Kidney tubule cell (primary cell): ENCODE data around the gene FOXL3.
A peak's percentile ranks its signal among the peaks of the same experiment; 100 is the strongest.

Experiments
- DNase-seq: peaks from one replicate; pipeline ENCODE4 v3.0.0-alpha.2; 2018; ENCODE audit warnings: low spot score

The FOXL3 gene

DNA sequence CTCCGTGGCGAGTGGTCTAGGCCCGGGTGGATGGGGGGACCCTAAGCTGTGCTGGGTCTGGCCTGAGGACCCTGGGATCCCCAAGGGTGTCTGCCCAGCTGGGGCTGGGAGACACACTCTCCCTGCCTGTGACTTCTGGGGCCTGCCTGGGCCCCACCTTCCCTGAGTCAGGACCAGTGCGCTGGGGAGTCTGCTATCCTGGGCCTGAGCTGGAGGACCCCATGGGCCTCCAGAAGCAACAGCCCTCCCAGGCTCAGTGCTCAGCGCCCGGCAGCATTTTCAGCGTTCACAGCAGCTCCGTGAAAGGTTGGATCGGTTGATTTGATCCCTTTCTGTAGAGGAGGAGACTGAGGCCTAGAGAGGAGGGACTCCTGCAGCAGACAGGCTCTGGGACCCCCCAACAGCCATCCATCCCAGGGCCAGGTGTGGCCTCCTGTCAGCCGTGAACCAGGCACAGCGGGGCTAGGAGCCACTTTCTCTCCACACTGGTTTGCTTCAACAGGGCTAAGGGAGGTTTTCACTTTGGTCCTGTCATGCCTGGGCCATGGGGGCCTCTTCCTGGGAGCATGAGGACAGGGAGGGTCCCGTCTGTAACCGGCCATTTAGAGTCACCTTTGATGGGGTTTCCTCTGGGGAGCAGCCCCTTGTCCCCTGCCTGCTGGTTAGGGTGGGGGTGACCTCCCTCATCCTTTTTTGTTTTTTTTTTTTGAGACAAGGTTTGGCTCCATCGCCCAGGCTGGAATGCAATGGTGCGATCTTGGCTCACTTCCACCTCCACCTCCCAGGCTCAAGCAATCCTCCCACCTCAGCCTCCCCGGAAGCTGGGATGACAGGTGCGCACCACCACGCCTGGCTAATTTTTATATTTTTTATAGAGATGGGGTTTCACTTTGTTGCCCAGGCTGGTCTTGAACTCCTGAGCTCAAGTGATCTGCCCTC, 12.4 kb downstream of the FOXL3 start:
- no peak for DNase-seq

DNA sequence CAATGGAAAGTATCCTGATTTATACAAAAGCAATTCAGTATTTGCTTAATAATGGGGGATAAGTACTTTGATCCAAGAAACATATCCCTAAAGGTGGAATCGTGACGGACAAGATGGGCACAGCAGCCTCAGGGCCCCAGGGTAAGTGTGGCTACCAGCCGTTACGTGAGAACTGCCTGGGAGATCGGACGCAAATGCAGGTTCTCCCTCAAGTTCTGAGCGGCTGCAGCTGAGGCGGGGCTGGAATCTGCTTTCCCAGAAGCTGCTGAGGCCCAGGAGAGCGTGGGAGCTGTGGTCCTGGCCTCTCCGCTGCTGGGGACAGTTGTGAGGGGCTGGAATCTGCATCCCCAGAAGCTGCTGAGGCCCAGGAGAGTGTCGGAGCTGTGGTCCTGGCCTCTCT, 13.5 kb downstream of the FOXL3 start:
- DNase-seq = no peak

DNA sequence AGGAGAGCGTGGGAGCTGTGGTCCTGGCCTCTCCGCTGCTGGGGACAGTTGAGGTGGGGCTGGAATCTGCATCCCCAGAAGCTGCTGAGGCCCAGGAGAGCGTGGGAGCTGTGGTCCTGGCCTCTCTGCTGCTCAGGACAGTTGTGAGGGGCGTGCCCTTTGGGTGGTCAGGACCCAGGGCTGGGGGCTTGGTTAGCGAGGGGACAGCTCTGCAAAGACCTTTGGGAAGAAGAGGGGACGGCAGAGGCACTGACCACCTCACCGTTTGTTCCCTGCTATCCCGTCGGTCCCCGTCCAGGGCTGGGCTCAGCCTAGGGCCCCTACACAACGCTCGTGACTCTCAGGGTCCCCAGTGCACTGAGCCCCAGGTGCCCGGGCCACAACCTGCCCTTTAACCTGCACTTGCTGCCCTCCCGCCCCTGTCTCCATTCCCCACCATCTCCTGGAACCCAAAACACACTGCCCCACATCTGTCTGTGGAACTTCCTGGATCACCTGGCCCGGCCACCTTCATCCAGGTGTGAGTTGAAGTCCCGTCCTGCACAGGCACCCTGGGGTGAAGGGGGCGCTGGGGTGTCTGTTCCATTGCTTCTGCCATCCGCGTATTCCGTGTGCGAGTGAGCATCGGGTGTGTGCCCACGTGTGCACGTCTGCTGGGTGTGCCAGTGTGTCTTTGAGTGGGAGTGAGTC, 14.1 kb downstream of the FOXL3 start:
- DNase-seq = no peak

DNA sequence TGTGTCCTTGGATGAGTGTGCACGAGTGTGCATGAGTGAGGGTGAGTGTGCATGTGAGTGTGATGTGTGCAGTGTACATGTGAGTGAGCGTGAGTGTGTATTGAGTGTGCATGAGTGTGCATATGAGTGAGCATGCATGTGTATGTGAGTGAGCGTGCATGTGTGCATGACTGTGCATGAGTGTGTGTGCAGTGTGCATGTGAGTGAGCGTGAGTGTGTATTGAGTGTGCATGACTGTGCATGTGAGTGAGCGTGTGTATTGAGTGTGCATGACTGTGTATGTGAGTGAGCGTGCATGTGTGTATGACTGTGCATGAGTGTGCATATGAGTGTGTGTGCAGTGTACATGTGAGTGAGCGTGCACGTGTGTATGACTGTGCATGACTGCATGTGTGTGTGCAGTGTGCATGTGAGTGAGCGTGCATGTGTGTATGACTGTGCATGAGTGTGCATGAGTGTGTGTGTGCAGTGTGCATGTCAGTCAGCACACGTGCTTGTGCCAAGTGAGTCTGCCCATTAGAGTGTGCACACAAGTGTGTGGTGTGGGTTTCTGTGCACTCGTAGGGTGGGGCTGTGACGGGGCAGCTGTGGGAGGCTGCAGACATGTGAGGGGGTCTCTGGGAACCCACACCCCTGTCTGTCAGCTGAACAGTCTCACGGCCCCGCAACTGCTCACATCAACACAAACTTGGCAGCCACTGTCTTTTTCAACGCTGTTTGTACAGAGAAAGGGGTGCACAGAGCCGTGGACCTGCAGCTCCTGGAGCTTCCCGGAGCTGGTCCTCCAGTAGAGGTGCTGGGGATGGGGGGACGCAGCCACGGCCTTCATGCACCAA, 14.8 kb downstream of the FOXL3 start:
- DNase-seq = no peak

DNA sequence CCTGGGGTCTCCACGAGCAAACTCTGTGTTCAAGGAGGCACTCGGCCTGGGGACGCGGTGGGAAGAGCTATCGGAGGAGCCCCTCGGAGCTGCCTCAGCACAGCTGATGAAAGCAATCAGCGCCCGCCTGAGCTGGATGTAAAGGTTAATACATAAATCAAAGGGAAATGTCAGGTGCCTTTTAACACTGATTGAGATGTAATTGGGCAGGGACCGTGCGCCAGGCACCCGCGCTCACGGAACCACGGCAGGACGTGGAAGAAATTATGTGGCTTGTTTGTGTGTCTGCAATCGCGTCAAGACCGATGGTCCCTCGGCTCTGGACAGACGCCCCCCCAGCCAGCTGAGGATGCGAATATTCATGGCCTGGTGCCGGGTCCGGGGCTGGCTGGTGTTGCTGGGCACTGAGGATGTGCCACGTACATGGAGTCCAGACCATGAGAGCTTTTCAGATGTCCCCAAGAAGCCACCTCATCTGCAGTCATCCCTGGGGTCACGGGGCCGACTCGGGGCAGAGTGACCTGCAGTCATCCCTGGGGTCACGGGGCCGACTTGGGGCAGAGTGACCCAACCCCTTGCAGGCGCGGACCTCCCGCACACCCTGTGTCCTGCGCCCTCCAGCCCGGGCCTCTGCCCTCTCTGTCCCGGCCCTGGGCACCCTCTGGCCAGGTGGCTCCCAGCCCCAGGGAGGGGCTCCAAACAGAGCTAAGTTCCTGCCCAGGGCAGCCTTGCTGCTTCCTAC, 15.6 kb downstream of the FOXL3 start:
- no peak for DNase-seq

DNA sequence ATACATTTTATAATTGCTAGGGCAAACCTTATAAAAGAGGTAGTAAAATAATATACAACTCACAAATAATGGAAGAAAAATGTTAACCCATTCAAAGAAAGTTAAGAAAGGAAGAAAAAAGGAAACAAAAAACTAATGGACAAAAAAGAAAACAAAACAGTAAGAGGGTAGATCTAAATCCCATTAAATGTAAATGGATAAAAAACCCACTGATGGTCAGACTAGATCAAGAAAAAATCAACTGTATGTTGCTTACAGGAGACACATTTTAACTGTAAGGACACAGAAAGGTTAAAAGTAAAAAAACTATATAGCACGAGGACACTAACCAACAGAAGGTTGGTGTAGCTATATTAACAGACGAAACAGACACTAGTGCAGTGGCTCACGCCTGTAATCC, 18.0 kb downstream of the FOXL3 start:
- no peak for DNase-seq

DNA sequence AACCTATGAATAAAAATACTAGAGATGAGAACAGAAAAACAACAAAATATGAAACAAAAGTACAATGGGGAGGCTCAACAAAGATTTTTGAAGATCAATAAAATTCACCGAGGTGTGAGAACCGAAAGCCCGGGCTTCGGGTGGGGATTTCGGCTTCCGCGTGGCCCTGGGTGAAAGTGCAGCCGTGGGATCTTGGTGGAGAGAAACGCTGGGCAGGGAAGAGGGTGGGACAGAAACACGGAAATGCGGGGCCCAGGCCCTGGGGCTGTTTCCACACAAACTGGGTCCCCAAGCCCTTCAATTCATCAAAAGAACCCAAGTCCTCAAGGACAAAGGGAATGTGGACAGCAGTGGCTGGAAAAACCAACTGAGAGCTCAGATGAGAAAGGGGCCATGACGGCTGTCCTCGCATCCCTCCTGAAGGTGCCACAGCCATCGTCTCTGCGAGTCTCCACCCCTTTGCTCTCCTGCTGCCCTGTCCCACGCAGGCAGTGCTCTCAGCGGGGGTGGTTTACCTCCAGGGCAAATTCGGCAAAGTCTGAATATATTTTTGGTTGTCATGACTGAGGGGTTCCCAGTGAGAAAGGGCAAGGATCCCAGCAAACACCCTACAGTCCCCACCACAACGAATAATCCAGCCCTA, 19.7 kb downstream of the FOXL3 start:
- DNase-seq = no peak

DNA sequence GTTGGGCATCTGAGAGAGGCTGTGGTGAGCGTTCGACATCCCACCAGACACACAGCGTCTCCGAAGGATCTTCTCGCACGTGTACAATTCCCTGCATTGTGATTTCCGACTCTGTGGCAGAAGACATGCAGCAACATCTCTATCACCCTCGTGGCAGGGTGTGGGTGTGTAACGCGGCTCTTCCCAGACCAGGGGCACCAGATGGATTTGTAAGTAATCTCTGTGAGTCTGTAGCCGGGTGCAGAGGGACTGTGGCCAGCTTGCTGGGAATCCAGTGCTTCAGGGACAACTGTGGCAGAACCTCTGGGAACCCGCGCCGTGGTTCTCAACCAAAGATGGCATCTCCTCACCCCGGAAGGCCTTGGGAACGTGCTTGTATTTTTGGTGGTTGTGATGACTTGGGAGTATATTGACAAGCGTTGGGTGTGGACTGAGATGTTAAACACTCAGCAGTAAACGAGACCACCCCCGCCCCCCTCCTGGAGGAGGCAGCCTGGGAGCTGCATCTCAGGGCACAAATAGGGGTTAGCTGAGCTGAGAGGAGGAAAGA, 21.2 kb downstream of the FOXL3 start:
- DNase-seq = no peak

DNA sequence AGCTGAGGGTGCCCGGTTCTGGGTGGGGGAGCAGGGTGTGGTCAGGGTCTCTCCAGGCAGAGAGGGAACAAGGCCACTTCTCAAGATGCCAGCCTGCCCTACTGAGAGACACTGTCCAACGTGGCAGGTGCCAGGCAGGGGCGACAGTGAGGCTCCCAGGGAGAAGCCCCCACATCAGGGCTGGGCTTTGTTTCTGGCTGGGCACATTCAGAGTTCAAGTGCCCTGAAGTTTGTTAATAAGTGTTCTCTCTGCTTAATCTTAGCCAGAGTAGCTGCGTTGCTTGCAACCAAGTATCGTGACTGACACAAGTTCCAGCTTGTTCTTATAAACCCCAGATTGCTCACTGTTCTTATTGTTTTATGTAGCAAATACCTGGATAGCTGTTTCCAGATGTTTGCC, 21.8 kb downstream of the FOXL3 start:
- no peak for DNase-seq

DNA sequence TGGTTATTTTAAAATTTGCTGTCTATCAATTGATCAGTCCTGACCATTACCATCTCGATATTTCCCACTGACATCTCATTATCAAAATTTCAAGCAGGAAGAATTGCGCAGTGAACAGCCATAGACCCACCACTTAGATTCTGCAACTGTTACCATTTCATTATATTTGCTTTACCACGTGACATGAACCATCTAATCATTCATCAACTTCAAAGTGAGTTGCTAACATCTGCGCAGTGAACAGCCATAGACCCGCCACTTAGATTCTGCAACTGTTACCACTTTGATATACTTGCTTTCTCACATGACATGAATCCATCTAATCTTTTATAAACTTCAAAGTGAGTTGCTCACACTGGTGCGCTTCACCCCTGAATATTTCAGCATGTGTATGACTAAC, 22.5 kb downstream of the FOXL3 start:
- no peak for DNase-seq

DNA sequence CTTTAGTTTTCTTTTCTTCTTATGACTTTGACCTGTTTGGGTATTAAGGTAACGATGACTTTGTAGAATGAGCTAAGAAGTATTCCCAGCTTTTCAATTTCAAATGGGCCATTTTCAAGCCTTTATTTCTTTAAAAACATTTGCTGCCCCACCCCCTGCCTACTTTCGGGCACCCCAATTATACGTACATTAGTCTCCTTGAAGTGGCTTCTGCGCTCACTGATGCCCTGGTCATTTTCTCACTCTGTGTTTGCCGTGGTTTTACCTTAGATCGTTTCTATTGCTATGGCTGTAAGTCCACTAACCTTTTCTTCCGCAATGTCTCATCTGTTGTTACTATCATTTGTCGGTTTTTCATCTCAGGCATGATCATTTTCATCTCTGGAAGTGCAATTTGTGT, 24.9 kb downstream of the FOXL3 start:
- no peak for DNase-seq

DNA sequence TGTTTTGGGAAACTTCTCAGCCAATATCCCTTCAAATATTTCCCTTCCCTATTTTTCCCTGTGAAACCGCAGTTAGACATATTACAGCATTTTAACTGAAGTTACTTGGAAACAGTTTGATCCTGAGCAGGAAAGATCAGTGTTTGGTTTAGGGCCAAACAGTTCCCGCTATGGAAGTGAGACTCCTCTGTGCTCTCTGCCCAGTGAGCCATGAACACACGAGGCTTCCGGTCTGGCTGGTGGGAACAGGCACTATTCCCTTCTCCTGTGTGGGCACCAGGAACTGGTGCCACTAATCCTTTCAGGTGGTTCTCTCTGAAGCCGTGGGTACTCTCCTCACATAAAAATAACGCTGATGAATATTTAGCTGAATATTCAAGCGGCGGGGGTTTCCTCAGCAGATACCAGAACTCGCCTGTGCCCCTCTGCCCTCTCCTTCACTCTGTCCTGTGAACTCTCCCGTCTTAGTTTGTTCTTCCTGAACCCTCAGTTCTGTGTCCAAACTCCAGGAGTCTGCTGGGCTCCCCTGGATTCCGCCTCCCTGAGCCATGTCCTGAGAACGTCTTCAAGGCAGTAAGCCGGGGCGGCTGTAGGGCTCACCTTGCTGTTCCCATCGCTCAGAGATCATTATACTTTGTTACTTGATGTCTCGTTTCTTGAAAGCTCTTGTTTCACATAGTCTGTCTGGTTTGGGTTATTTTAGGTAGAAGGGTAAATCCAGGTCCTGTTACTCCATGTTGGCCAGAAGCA, 25.7 kb downstream of the FOXL3 start:
- DNase-seq = peak; percentile 58

DNA sequence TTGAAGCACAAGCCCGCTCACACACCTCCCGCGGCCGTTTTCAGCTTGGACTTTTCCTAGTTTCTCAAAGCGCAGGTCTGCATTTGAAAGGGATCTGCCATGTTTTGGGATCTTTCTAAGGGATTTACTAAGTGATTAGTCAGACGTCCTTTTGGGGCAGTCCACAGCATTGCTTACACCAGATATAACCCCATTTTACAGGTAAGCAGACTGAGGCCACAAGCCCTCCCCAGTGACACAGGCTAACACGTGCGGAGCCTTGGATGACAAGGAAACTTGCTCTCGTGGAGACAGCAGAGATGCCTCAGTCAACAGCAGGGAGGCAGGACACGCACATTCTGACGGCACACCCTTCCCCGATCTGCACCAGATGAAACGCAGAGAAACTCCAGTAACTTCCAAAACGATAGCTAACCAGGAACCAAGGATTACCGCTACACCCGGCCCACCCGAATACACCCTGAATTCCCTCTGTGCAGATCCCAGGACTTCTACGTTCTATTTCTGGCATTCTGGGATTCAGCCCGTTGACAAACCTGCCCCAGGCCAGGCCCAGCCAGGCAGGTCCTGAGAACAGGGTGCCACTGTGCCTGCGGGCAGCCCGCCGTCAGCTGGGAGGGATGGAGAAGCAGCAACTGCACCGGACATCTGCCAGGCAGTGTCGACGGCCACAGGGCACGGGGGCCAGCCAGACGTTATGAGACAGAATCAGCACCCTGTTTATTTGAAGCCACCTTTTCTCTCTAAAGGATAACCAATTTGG, 27.9 kb downstream of the FOXL3 start:
- no peak for DNase-seq

DNA sequence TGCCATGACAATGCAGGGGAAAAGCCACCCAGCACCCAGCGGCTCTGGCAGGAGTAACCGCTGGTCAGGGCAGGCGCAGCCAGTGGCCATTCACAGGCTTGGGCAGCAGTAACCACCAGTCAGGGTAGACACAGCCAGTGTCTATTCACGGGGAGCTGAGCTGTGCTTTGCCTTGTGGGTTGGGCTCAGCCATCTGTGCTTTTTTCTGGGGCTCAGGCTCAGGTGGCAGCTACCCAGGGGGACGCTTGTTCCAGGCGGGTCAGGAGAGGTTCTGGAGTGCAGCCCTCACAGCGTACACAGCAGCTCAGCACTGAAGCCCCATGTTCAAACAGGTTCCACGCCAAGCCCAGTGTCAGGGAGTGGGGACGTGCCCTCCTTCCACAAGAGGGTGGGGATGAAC, 28.5 kb downstream of the FOXL3 start:
- DNase-seq = no peak

DNA sequence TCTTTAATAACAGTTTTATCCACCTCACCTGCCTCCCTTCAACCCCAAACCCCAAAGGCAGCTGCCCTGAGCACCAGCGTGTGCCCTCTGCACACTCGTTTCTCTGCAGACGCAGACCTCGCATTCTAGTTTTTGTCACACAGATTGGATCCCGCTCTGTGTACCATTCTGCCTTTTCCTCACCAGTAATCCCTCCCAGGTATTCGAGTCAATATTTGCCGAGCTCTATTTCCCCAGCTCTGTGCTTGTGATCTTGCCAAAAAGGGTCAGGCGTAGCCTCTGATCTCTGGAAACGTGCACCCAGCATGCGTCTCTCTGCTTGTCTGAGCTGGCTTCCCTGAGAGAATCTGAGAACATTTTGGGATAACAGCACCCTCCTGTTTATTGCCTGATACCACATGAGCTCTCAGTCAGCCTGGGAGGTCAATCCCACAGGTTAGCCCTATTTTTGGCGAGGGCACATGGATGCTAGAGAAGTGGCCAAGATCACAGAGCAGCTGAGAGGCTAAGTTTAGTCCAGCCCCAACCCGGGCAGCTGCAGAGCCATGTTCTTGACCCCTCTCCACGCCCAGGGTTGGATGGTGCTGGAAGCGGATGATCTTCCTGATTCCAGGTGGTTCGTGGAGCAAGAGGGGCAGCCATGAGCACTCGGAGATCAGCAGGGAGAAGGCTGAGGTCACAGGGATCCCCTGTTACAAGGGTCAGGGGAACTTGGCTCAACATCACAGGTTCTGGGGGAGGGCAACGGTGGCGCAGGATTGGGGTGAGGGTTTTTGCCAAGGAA, 29.1 kb downstream of the FOXL3 start:
- no peak for DNase-seq

DNA sequence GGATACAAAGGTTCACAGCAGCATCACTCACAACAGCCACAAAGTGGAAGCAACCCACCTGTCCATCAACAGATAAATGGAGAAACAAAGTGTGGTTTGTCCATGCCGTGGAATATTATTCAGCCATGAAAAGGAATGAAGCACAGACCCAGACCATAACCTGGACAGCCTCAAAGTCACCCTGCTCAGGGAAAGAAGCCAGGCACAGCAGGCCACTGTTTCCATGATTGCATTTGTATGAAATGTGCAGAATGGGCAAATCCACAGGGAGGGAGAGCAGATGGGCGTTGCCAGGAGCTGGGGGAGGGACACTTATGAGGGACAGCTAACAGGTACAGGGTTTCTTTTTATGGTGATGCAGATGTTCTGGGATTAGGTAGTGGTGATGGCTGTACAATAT, 30.3 kb downstream of the FOXL3 start:
- no peak for DNase-seq

DNA sequence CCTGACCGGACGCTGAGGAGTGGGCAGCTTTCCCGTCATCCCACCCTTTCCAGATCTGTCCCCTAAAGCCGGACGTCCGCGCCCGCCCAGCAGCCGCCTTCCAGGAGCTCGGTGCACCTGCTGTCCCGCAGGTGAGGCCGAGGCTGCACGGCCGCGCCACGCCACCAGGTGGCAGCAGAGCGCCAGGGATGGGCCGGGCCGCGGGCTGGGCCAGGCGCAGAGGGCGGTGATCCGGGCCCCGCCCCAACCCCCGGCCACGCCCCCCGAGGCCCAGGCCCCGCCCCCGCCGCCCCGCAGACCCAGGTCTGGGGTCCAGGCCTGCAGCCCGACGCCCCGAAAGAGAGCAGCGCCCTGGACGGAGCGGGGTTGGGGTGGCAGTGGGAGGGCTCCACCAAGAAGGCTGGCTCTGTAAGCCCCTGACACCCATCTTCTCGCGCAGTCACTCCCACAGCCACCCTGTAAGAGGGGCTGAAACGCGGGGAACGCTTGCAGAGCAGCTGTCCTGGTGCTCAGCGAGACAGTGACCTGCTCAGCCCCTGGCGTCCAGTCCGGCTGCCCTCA, 32.2 kb downstream of the FOXL3 start:
- peak; percentile 68 for DNase-seq

DNA sequence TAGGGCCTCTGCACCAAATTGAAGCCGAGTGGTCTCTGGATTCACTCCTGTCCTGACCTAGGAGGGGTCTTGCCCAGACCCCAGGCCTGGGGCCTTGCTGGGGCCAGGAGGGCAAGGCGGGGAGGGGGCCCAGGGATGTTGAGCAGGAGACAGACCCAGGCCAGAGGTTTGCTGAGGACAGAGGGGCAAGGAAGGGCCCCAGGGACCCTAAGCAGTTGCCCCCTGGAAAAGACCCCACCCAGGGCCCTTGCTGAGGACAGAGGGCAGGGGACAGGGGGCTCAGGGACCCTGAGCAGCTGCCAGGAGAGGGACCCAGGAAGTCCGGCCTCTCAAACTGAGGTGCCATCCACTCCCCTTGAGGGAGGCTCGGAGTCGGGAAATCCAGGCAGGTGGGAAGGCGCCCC, 32.7 kb downstream of the FOXL3 start:
- DNase-seq = no peak
